A673 (cell line): ENCODE measurements around the gene LARGE1. TPM values are rescaled to one million over a fixed set of nuclear protein-coding genes. Genes with fewer than 3 reads are reported as not detected.

Experiments used
- BruUV-seq: library from RNA; stranded (reverse); fragments of 400-500 nt; replicated peaks from 2 replicates; lab custom pipeline; 2021; lab: Mats Ljungman, UMichigan
- CTCF ChIA-PET: fragments of 300-600 bp; sonication (Branson Sonifier 250); formaldehyde crosslinking; loops from one replicate; lab custom pipeline; 2022; ENCODE audit warnings: antibody characterized with exemption; lab: Charles Lee
- POLR2A ChIA-PET: fragments of 300-600 bp; sonication (Branson Sonifier 250); formaldehyde crosslinking; loops from one replicate; lab custom pipeline; 2022; ENCODE audit warnings: antibody characterized with exemption; ENCODE audit not compliant: low non-redundant PET; lab: Charles Lee
- DNase-seq: peaks from one replicate; pipeline ENCODE4 v3.0.0-alpha.2; 2015; ENCODE audit warnings: low spot score
- H3K27ac ChIP-seq: fragments of 200-600 bp; sonication (generic); 2 replicates; pipeline ENCODE4 v1.5.1; 2016; ENCODE audit warnings: mixed run types, low read depth, mild to moderate bottlenecking, mixed read lengths, antibody characterized with exemption, low read length; ENCODE audit not compliant: poor library complexity, severe bottlenecking
- H3K27me3 ChIP-seq: fragments of 200-600 bp; sonication (generic); replicated peaks from 2 replicates; pipeline ENCODE4 v1.6.1; 2017; ENCODE audit warnings: mixed run types, low read depth, mild to moderate bottlenecking, mixed read lengths, antibody characterized with exemption, low read length; ENCODE audit not compliant: insufficient read depth, poor library complexity
- H3K36me3 ChIP-seq: fragments of 200-600 bp; sonication (generic); 2 replicates; pipeline ENCODE4 v1.6.1; 2016; ENCODE audit warnings: mixed run types, mild to moderate bottlenecking, mixed read lengths, antibody characterized with exemption, low read length; ENCODE audit not compliant: insufficient read depth, poor library complexity, severe bottlenecking
- H3K4me1 ChIP-seq: fragments of 200-600 bp; sonication (generic); 2 replicates; pipeline ENCODE4 v1.6.1; 2017; ENCODE audit warnings: mixed run types, mild to moderate bottlenecking, mixed read lengths, antibody characterized with exemption, low read length; ENCODE audit not compliant: insufficient read depth, poor library complexity, severe bottlenecking
- H3K4me3 ChIP-seq: fragments of 200-600 bp; sonication (generic); 2 replicates; pipeline ENCODE4 v1.5.1; 2016; ENCODE audit warnings: low read depth, mixed run types, mild to moderate bottlenecking, mixed read lengths, low read length; ENCODE audit not compliant: poor library complexity, severe bottlenecking
- H3K9me3 ChIP-seq: fragments of 200-600 bp; sonication (generic); 2 replicates; pipeline ENCODE4 v1.6.1; 2016; ENCODE audit warnings: mixed run types, low read depth, mild to moderate bottlenecking, mixed read lengths, antibody characterized with exemption, low read length; ENCODE audit not compliant: poor library complexity, severe bottlenecking
- EZH2 ChIP-seq: fragments of 200-600 bp; sonication (generic); IDR thresholded peaks from 2 replicates; pipeline ENCODE4 v1.6.1; 2017; ENCODE audit warnings: borderline replicate concordance, low read depth, mild to moderate bottlenecking, mixed read lengths, antibody characterized with exemption, low read length; ENCODE audit not compliant: poor library complexity, severe bottlenecking
- intact Hi-C: fragments of 100-400 bp; cut with micrococcal nuclease; formaldehyde crosslinking; loops from one replicate; pipeline ENCODE4 v1.10.0; 2022; ENCODE audit not compliant: unreplicated experiment
- total RNA-seq: library from RNA; stranded (reverse); gene quantifications from 2 replicates; pipeline ENCODE4 v1.2.3, GENCODE V29; 2021
- TF ChIP-seq, protein P1 (sequence below): fragments of 300-800, 200-600 bp; sonication (generic); conservative IDR thresholded peaks from 2 replicates; pipeline ENCODE4 v1.5.1; 2017; ENCODE audit warnings: low read depth, mild to moderate bottlenecking, antibody characterized with exemption, low read length, moderate library complexity, mixed read lengths

The LARGE1 gene
- total RNA-seq, 1 experiment from 2014 or later = not detected

DNA sequence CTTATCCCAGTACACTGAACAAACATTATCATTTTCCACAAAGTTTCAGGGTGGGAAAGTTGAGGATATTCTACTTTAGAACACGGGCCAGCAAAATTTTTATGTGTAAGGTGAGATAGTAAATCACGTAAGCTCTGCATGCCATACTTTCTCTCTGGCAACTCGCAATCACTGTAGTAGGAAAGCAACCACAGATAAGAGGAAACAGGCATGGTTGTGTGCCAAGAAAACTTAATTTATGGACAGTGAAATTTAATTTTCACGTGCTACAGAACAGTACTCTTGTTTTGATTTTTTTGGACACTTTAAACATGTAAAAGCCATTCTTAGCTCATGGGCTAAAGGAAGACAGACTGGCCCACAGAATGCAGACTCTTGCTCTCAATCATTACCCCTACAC is 82.5 kb downstream of the LARGE1 start:
- CTCF ChIA-PET = no interaction called here
- no peaks in the 10 kb centered on the region for H3K9me3 ChIP-seq
- no peak overlapping the region for H3K27ac ChIP-seq
- POLR2A ChIA-PET = no interaction called here
- H3K4me3 ChIP-seq = no peak overlapping the region
- no peaks in the 10 kb centered on the region for H3K4me1 ChIP-seq
- H3K36me3 ChIP-seq = no peaks in the 10 kb centered on the region
- TF ChIP-seq, protein P1, sequence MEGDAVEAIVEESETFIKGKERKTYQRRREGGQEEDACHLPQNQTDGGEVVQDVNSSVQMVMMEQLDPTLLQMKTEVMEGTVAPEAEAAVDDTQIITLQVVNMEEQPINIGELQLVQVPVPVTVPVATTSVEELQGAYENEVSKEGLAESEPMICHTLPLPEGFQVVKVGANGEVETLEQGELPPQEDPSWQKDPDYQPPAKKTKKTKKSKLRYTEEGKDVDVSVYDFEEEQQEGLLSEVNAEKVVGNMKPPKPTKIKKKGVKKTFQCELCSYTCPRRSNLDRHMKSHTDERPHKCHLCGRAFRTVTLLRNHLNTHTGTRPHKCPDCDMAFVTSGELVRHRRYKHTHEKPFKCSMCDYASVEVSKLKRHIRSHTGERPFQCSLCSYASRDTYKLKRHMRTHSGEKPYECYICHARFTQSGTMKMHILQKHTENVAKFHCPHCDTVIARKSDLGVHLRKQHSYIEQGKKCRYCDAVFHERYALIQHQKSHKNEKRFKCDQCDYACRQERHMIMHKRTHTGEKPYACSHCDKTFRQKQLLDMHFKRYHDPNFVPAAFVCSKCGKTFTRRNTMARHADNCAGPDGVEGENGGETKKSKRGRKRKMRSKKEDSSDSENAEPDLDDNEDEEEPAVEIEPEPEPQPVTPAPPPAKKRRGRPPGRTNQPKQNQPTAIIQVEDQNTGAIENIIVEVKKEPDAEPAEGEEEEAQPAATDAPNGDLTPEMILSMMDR = no peak
- TF ChIP-seq EZH2 = no peak
- no peaks in the 10 kb centered on the region for H3K27me3 ChIP-seq
- DNase-seq = no peak
- intact Hi-C loops = no loop called here
- BruUV-seq = no TSS peak

DNA sequence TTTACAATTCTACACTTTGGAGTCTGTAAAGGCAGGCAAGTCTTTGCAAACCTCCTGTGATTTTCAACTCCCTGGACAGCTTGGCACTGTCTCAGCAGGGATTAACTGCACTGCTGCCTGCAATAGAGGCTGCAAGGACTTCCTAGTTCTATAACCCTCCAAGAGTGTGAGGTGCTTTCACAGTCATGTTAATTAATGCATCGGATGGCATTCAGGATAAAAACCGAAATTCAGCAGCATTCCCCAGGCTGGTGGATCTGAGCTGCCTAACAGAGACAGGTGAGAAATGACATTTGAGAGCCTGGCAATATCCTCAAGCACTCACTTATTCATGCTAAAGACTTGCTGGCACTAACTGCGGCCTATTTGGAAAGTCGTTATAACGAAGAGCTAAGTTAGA is 85.0 kb downstream of the LARGE1 start:
- TF ChIP-seq, protein P1 = no peak
- no peak for TF ChIP-seq EZH2
- ChIA-PET POLR2A (no interaction called here), CTCF (no interaction called here)
- no TSS peak for BruUV-seq
- no peaks in the 10 kb centered on the region for H3K27me3 ChIP-seq
- H3K27ac ChIP-seq = no peak overlapping the region
- intact Hi-C loops = no loop called here
- H3K4me3 ChIP-seq = no peak overlapping the region
- no peak for DNase-seq
- H3K4me1 ChIP-seq = no peaks in the 10 kb centered on the region
- peaks cover 18% of the 10 kb centered on the region for H3K9me3 ChIP-seq
- H3K36me3 ChIP-seq = no peaks in the 10 kb centered on the region

DNA sequence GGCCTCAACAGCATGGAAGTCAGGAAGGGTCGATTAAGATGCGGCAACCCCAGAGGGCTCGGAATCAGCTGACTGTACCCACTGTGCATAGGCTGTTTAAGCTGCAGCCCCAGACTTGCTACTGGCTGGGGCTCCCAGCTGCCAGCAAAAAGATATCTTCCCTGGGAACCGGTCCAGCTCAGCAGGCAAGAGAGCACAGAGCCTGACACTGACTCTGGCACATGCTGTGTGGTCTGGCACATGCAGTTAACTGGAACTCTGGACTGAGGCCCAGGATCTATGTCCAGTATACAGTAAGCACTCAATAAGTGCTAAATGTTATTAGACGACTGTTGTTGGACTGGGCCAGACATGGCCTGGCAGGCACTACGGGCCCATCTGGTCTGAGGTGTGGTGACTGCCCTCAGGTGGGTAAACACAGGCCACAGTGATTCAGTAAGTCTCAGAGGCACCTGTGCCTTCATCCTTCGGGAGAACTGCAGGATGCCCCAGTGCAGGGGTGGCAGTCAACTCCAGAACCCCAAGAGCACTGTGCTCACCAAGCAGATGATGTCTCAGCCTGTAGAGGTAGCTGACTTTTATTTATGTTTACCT is 87.6 kb downstream of the LARGE1 start:
- H3K36me3 ChIP-seq = no peaks in the 10 kb centered on the region
- H3K27me3 ChIP-seq = no peaks in the 10 kb centered on the region
- BruUV-seq = no TSS peak
- no peak overlapping the region for H3K27ac ChIP-seq
- intact Hi-C loops = no loop called here
- H3K4me3 ChIP-seq = no peak overlapping the region
- H3K9me3 ChIP-seq = peaks cover 22% of the 10 kb centered on the region
- TF ChIP-seq, protein P1 = no peak
- no peak for TF ChIP-seq EZH2
- ChIA-PET CTCF (no interaction called here), POLR2A (no interaction called here)
- no peak for DNase-seq
- no peaks in the 10 kb centered on the region for H3K4me1 ChIP-seq
